OCI-LY3 (cell line): Measurements from ENCODE around the gene DUXB.

ENCODE experiments used
- H2AFZ ChIP-seq: fragments of 200-600, 300-600 bp; shearing (Covaris generic); 2 replicates; pipeline ENCODE4 v1.6.0; 2014; ENCODE audit warnings: antibody characterized with exemption, low read depth, low read length
- H3K27ac ChIP-seq: fragments of 200-600, 300-600 bp; sonication (generic); 2 replicates; pipeline ENCODE4 v1.5.1; 2014; ENCODE audit warnings: mild to moderate bottlenecking, low read length, moderate library complexity, mixed read lengths
- H3K27me3 ChIP-seq: fragments of 200-600, 300-600 bp; sonication (generic); 2 replicates; pipeline ENCODE4 v1.6.1; 2014; ENCODE audit warnings: low read depth, low read length, mixed read lengths
- H3K36me3 ChIP-seq: fragments of 200-600, 300-600 bp; sonication (generic); replicated peaks from 2 replicates; pipeline ENCODE3; 2014; ENCODE audit warnings: low read depth, low read length, mixed read lengths
- H3K4me1 ChIP-seq: fragments of 300-600, 200-600 bp; sonication (generic); 2 replicates; pipeline ENCODE4 v1.6.1; 2014; ENCODE audit warnings: low read length, mixed read lengths
- H3K4me2 ChIP-seq: fragments of 200-600, 300-600 bp; sonication (generic); 2 replicates; pipeline ENCODE4 v1.6.1; 2014; ENCODE audit warnings: low read length, mixed read lengths
- H3K4me3 ChIP-seq: fragments of 300-600, 200-600 bp; sonication (generic); 2 replicates; pipeline ENCODE4 v1.5.1; 2014; ENCODE audit warnings: antibody characterized with exemption, mild to moderate bottlenecking, low read length, moderate library complexity
- H3K79me2 ChIP-seq: fragments of 300-600, 200-600 bp; shearing (Covaris generic); 2 replicates; pipeline ENCODE4 v1.6.1; 2014; ENCODE audit warnings: mild to moderate bottlenecking, low read length, mixed read lengths
- H3K9ac ChIP-seq: fragments of 300-600, 200-600 bp; shearing (Covaris generic); 2 replicates; pipeline ENCODE4 v1.6.0; 2014; ENCODE audit warnings: mild to moderate bottlenecking, low read length, moderate library complexity
- H3K9me3 ChIP-seq: fragments of 200-600, 300-600 bp; shearing (Covaris generic); 2 replicates; pipeline ENCODE4 v1.6.1; 2014; ENCODE audit warnings: low read length, mixed read lengths; ENCODE audit not compliant: insufficient read depth
- H4K20me1 ChIP-seq: fragments of 200-600, 300-600 bp; sonication (generic); 2 replicates; pipeline ENCODE4 v1.6.1; 2016; ENCODE audit warnings: low read length, mixed read lengths; ENCODE audit not compliant: insufficient read depth
- EZH2phosphoT487 ChIP-seq: fragments of 200-600 bp; shearing (Covaris generic); IDR thresholded peaks from 2 replicates; pipeline ENCODE4 v1.6.1; 2018; ENCODE audit warnings: antibody characterized with exemption, mixed run types, low read depth
- TF ChIP-seq, protein P1 (sequence below): fragments of 200-600, 300-600 bp; sonication (generic); IDR thresholded peaks from 2 replicates; pipeline ENCODE4 v1.5.1; 2014; ENCODE audit warnings: antibody characterized with exemption, low read length, low read depth

Gene DUXB

GRCh38 chr16:75658175-75658574 lies 43.1 kb downstream of the DUXB start:
- no peak overlapping the region for H3K4me2 ChIP-seq
- peaks cover 11% of the 10 kb centered on the region for H4K20me1 ChIP-seq
- no peaks in the 10 kb centered on the region for H3K27me3 ChIP-seq
- peaks cover 6% of the 10 kb centered on the region for H3K79me2 ChIP-seq
- no peaks in the 10 kb centered on the region for H3K9me3 ChIP-seq
- peaks cover 46% of the 10 kb centered on the region for H3K36me3 ChIP-seq
- H3K4me1 ChIP-seq = no peaks in the 10 kb centered on the region
- no peak overlapping the region for H3K9ac ChIP-seq
- TF ChIP-seq EZH2phosphoT487 = no peak
- TF ChIP-seq, protein P1, sequence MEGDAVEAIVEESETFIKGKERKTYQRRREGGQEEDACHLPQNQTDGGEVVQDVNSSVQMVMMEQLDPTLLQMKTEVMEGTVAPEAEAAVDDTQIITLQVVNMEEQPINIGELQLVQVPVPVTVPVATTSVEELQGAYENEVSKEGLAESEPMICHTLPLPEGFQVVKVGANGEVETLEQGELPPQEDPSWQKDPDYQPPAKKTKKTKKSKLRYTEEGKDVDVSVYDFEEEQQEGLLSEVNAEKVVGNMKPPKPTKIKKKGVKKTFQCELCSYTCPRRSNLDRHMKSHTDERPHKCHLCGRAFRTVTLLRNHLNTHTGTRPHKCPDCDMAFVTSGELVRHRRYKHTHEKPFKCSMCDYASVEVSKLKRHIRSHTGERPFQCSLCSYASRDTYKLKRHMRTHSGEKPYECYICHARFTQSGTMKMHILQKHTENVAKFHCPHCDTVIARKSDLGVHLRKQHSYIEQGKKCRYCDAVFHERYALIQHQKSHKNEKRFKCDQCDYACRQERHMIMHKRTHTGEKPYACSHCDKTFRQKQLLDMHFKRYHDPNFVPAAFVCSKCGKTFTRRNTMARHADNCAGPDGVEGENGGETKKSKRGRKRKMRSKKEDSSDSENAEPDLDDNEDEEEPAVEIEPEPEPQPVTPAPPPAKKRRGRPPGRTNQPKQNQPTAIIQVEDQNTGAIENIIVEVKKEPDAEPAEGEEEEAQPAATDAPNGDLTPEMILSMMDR = no peak
- H3K27ac ChIP-seq = no peak overlapping the region
- H2AFZ ChIP-seq = no peak overlapping the region
- H3K4me3 ChIP-seq = no peak overlapping the region

GRCh38 chr16:75653922-75654321 lies 47.3 kb downstream of the DUXB start:
- Histone ChIP-seq H3K4me2 (no peak overlapping the region), H3K4me1 (peaks cover 33% of the 10 kb centered on the region), H3K27me3 (no peaks in the 10 kb centered on the region), H3K9me3 (no peaks in the 10 kb centered on the region), H2AFZ (no peak overlapping the region), H4K20me1 (peaks cover 46% of the 10 kb centered on the region), H3K79me2 (peaks cover 49% of the 10 kb centered on the region), H3K9ac (no peak overlapping the region), H3K27ac (no peak overlapping the region), H3K36me3 (peaks cover 41% of the 10 kb centered on the region), H3K4me3 (no peak overlapping the region)
- TF ChIP-seq, protein P1 = no peak
- TF ChIP-seq EZH2phosphoT487 = no peak

GRCh38 chr16:75648265-75649076 lies 52.8 kb downstream of the DUXB start:
- TF ChIP-seq, protein P1 = no peak
- TF ChIP-seq EZH2phosphoT487 = no peak
- Histone ChIP-seq H3K4me2 (peak overlapping the region; percentile 98), H3K9me3 (no peaks in the 10 kb centered on the region), H2AFZ (peak overlapping the region; percentile 54; the same call in 1 of the 2 replicates), H3K27me3 (no peaks in the 10 kb centered on the region), H3K4me3 (peak overlapping the region; percentile 96), H3K79me2 (peaks cover 98% of the 10 kb centered on the region), H3K9ac (peak overlapping the region; percentile 96), H3K27ac (peak overlapping the region; percentile 89), H3K36me3 (peaks cover 26% of the 10 kb centered on the region), H3K4me1 (peaks cover 48% of the 10 kb centered on the region), H4K20me1 (peaks cover 48% of the 10 kb centered on the region)

DNA sequence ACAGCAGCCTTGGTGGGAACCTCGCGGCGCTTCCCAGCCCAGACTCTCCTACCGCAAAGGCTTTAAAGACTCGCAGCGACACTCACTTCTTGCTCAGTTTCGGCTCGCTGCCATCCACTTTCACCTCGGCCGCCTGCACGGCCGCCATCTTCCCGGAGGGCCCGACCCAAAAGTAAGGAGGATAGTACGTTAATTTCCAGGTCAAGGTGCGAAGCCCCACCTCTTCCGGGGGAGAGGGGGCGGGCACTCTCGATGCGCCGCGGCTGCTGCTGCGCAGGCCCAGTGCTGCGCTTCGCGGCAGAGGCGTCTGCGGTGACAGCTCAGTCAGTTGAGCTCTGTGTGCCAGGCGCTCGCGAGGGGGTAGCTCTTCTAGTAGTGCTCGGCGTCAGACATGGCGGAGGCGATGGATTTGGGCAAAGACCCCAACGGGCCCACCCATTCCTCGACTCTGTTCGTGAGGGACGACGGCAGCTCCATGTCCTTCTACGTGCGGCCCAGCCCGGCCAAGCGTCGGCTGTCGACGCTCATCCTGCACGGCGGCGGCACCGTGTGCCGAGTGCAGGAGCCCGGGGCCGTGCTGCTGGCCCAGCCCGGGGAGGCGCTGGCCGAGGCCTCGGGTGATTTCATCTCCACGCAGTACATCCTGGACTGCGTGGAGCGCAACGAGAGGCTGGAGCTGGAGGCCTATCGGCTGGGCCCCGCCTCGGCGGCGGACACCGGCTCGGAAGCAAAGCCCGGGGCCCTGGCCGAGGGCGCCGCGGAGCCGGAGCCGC lies 53.6 kb downstream of the DUXB start, which contains the start of the genes KARS1 and TERF2IP:
Gene KARS1 (minus strand): TSS at position 174 of the 773 bp plus-strand sequence. CDS start 26 bp downstream, at position 148.
Gene TERF2IP (plus strand): TSS at position 282 of the 773 bp plus-strand sequence. CDS start 110 bp downstream, at position 392.
- Histone ChIP-seq H3K4me3 (peak within 1 kb of the TSS; percentile 96), H3K27me3 (no peaks in the 10 kb centered on the region), H3K27ac (peak within 1 kb of the TSS; percentile 89), H2AFZ (peak within 1 kb of the TSS; percentile 83), H3K9ac (peak within 1 kb of the TSS; percentile 96), H3K4me1 (peaks cover 46% of the 10 kb centered on the region), H3K36me3 (peaks cover 31% of the 10 kb centered on the region), H4K20me1 (peaks cover 40% of the 10 kb centered on the region), H3K79me2 (peaks cover 98% of the 10 kb centered on the region), H3K4me2 (peak within 1 kb of the TSS; percentile 98), H3K9me3 (no peaks in the 10 kb centered on the region)
- TF ChIP-seq, protein P1 = no peak
- TF ChIP-seq EZH2phosphoT487 = no peak
